ENCODE results near the gene ITIH1.

The ITIH1 gene

DNA sequence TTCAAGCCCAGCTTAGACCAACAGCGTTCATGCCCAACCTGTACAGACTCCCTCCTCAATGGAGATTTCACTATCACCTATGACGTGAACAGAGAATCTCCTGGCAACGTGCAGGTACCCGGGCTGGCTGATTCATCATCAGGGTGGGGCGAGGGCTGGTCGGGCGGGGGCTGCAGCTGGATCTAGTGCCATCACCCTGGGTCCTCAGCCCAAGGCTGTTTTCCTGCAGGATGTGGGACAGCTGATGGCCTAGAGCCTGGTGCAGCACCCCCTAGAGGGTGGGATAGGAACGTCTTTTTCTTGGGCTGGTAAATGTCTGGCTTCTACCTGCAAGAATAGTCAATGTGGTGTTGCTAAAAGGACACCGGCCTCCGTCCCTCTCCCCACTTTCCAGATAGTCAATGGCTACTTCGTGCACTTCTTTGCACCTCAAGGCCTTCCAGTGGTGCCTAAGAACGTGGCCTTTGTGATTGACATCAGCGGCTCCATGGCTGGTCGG is 21.6 kb downstream of the ITIH1 start:
- peak; percentile 72 for DNase-seq (ENCODE audit: extremely low spot score)
- peak; percentile 40 for TF ChIP-seq CTCF (IDR thresholded peaks at IDR 0.05; ENCODE audit: control extremely low read depth, extremely low read depth, low read depth, missing control alignments)
- CTCF ChIA-PET: interaction anchor here (0.7 to 2.9 kb wide), 23 partner anchors 9 to 437 kb away, joined by 3 to 16 read pairs (median 6); partner anchors contain the start of gene MUSTN1
- POLR2A ChIA-PET: no interaction called here

- POLR2A ChIA-PET: no interaction called here
- DNase-seq (ENCODE audit: extremely low spot score): no peak
- no peak for TF ChIP-seq CTCF (IDR thresholded peaks at IDR 0.05; ENCODE audit: control extremely low read depth, extremely low read depth, low read depth, missing control alignments)
- CTCF ChIA-PET: interaction anchor here (1.4 to 2.9 kb wide), 7 partner anchors 9 to 178 kb away, joined by 3 to 16 read pairs (median 5); no protein-coding TSS in a partner anchor
Observed at GRCh38 chr3:52800079-52800478, 22.7 kb downstream of the ITIH1 start.

- TF ChIP-seq CTCF (IDR thresholded peaks at IDR 0.05; ENCODE audit: control extremely low read depth, extremely low read depth, low read depth, missing control alignments): no peak
- ChIA-PET CTCF (no interaction called here), POLR2A (no interaction called here)
- no peak for DNase-seq (ENCODE audit: extremely low spot score)
Observed at GRCh38 chr3:52801839-52802238, 24.4 kb downstream of the ITIH1 start.

GRCh38 chr3:52805270-52806039 is 28.1 kb downstream of the ITIH1 start:
- POLR2A ChIA-PET: no interaction called here
- no peak for TF ChIP-seq CTCF (IDR thresholded peaks at IDR 0.05; ENCODE audit: control extremely low read depth, extremely low read depth, low read depth, missing control alignments)
- no peak for DNase-seq (ENCODE audit: extremely low spot score)
- CTCF ChIA-PET: interaction anchor here (1.2 to 1.4 kb wide), 2 partner anchors 11 to 17 kb away, joined by 4 to 5 read pairs; no protein-coding TSS in a partner anchor

DNA sequence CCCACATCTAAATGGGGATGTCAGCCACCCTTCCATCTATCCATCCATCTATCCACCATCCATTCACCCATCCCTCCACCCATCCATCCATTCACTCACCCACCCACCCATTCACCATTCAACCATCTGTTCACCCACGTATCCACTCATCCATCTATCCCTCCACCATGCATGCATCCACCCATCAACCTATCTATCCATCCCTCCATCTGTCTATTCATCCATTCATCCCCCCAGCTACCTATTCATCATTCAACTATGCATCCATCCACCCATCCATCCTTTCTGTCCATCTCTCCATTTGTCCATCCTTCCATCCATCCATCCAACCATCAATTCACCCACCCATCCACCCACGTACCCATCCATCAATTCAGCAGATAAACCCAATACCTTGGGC is 31.8 kb downstream of the ITIH1 start:
- no peak for DNase-seq (ENCODE audit: extremely low spot score)
- ChIA-PET CTCF (interaction anchor here (0.7 to 1.8 kb wide), 5 partner anchors 9 to 67 kb away, joined by 3 to 7 read pairs (median 4); no protein-coding TSS in a partner anchor), POLR2A (no interaction called here)
- no peak for TF ChIP-seq CTCF (IDR thresholded peaks at IDR 0.05; ENCODE audit: control extremely low read depth, extremely low read depth, low read depth, missing control alignments)

DNA sequence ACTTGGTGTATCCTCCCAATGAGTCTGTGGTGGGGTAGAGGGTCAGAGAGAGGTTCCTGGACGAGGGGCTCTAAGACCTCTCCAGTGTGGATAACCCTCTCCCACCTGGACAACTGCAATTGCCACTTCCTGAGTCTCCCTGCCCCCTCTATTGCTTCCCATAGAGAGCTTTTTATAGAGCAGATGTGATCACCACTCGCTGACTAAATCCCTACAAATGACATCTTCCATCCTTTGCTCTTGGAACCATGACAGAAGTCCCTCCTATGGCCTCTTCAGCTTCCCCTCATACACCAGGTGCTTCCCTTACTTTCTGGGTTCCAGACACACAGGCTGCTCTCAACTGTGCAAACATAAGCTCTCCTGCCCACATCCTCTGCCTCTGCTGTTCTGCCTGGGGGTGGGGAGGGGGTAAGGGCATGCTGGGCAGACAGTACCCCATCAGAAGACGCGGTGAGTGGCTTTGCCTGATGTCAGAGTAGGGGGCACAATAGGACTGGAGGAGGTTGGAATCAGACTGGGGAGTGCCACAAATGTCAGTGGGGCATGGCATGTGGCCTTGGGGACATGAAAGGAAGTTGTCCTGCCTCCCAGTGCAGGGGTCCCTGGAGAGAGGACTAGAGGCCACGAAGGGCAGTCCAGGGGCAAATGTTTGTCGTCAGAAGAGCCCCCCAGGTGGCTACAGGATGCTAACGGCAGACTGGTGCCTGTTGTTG is 32.4 kb downstream of the ITIH1 start:
- CTCF ChIA-PET: interaction anchor here (0.7 to 3.4 kb wide), 4 partner anchors 9 to 11 kb away, joined by 4 to 16 read pairs (median 6); no protein-coding TSS in a partner anchor
- no peak for DNase-seq (ENCODE audit: extremely low spot score)
- POLR2A ChIA-PET: no interaction called here
- no peak for TF ChIP-seq CTCF (IDR thresholded peaks at IDR 0.05; ENCODE audit: control extremely low read depth, extremely low read depth, low read depth, missing control alignments)
